Measurements from ENCODE around the gene MAZ.

Gene MAZ

GRCh38 chr16:29804020-29804419 is 2.3 kb upstream of the MAZ start:
- no peak overlapping the region for H3K4me3 ChIP-seq (ENCODE audit: low read depth, low read length)
- H3K9me3 ChIP-seq (ENCODE audit: severe bottlenecking): no peaks in the 10 kb centered on the region
- H3K27ac ChIP-seq: peak overlapping the region; percentile 94
- peaks cover 77% of the 10 kb centered on the region for H3K36me3 ChIP-seq
- DNase-seq: no peak
- no peaks in the 10 kb centered on the region for H3K27me3 ChIP-seq (ENCODE audit: insufficient read depth, low read depth, severe bottlenecking)
- no peak for TF ChIP-seq CTCF (IDR thresholded peaks at IDR 0.05; ENCODE audit: low read depth, low read length)

GRCh38 chr16:29804455-29805231 is 1.7 kb upstream of the MAZ start:
- H3K9me3 ChIP-seq (ENCODE audit: severe bottlenecking): no peaks in the 10 kb centered on the region
- peak overlapping the region; percentile 73 for H3K4me3 ChIP-seq (ENCODE audit: low read depth, low read length)
- peak; percentile 57 for DNase-seq
- H3K27ac ChIP-seq: peak overlapping the region; percentile 94
- no peaks in the 10 kb centered on the region for H3K27me3 ChIP-seq (ENCODE audit: insufficient read depth, low read depth, severe bottlenecking)
- peaks cover 75% of the 10 kb centered on the region for H3K36me3 ChIP-seq
- TF ChIP-seq CTCF (IDR thresholded peaks at IDR 0.05; ENCODE audit: low read depth, low read length): no peak

GRCh38 chr16:29805232-29806098 is 864 bp upstream of the MAZ start:
- Histone ChIP-seq H3K9me3 (ENCODE audit: severe bottlenecking) (no peaks in the 10 kb centered on the region), H3K27ac (peak overlapping the region; percentile 94), H3K36me3 (peaks cover 75% of the 10 kb centered on the region), H3K27me3 (ENCODE audit: insufficient read depth, low read depth, severe bottlenecking) (no peaks in the 10 kb centered on the region), H3K4me3 (ENCODE audit: low read depth, low read length) (peak overlapping the region; percentile 73)
- TF ChIP-seq CTCF (IDR thresholded peaks at IDR 0.05; ENCODE audit: low read depth, low read length): no peak
- DNase-seq: peak; percentile 98

- H3K4me3 ChIP-seq (ENCODE audit: low read depth, low read length): peak overlapping the region; percentile 78
- no peaks in the 10 kb centered on the region for H3K27me3 ChIP-seq (ENCODE audit: insufficient read depth, low read depth, severe bottlenecking)
- peak overlapping the region; percentile 96 for H3K27ac ChIP-seq
- no peak for TF ChIP-seq CTCF (IDR thresholded peaks at IDR 0.05; ENCODE audit: low read depth, low read length)
- peaks cover 65% of the 10 kb centered on the region for H3K36me3 ChIP-seq
- peak; percentile 90 for DNase-seq
- no peaks in the 10 kb centered on the region for H3K9me3 ChIP-seq (ENCODE audit: severe bottlenecking)
These were observed 504 bp downstream of the MAZ start for GRCh38 chr16:29806641-29807425.

GRCh38 chr16:29807426-29808218 is 1.3 kb downstream of the MAZ start:
- Histone ChIP-seq H3K27ac (peak overlapping the region; percentile 94), H3K4me3 (ENCODE audit: low read depth, low read length) (peak overlapping the region; percentile 78), H3K36me3 (peaks cover 58% of the 10 kb centered on the region), H3K27me3 (ENCODE audit: insufficient read depth, low read depth, severe bottlenecking) (no peaks in the 10 kb centered on the region), H3K9me3 (ENCODE audit: severe bottlenecking) (no peaks in the 10 kb centered on the region)
- peak; percentile 85 for TF ChIP-seq CTCF (IDR thresholded peaks at IDR 0.05; ENCODE audit: low read depth, low read length)
- peak; percentile 73 for DNase-seq

Data from WERI-Rb-1 (cell line).